Measurements from ENCODE around the gene HS3ST4. TPM values are rescaled to one million over a fixed set of nuclear protein-coding genes. Genes with fewer than 3 reads are reported as not detected.

Gene HS3ST4
- polyA plus RNA-seq, 1 donor (not counting 4 experiments of a cell fraction or from before 2014, with no cell fraction given), result not detected

GRCh38 chr16:25988882-25989281 lies 297.1 kb downstream of the HS3ST4 start:
- Histone ChIP-seq H3K4me2 (ENCODE audit: control insufficient read depth, extremely low read depth, insufficient read depth, low read depth, low read length) (no peak overlapping the region), H3K9ac (ENCODE audit: control insufficient read depth, extremely low read depth, insufficient read depth, low read length) (no peak overlapping the region), H4K20me1 (ENCODE audit: control insufficient read depth, extremely low read depth, insufficient read depth, low read length) (no peaks in the 10 kb centered on the region), H3K9me1 (ENCODE audit: control insufficient read depth, extremely low read depth, insufficient read depth, low read length) (no peaks in the 10 kb centered on the region), H3K36me3 (ENCODE audit: control insufficient read depth in 2 of 2, extremely low read depth in 1 of 2, insufficient read depth in 2 of 2, low read length in 2 of 2) (no peaks in the 10 kb centered on the region), H3K9me3 (ENCODE audit: control insufficient read depth, low read depth, low read length) (no peaks in the 10 kb centered on the region), H3K4me1 (ENCODE audit: control insufficient read depth, extremely low read depth, insufficient read depth, low read length) (no peaks in the 10 kb centered on the region), H3K79me2 (ENCODE audit: control insufficient read depth, insufficient read depth, low read length) (no peaks in the 10 kb centered on the region), H3K4me3 (ENCODE audit: control insufficient read depth in 2 of 3, extremely low read depth in 1 of 3, insufficient read depth in 2 of 3, low read depth in 1 of 3, low read length in 3 of 3) (no peak overlapping the region), H3K27ac (ENCODE audit: control insufficient read depth, insufficient read depth, low read length) (no peak overlapping the region), H2AFZ (ENCODE audit: control insufficient read depth, low read length) (no peak overlapping the region), H3K27me3 (ENCODE audit: control insufficient read depth, extremely low read depth, insufficient read depth, low read length) (no peaks in the 10 kb centered on the region)
- TF ChIP-seq CTCF (optimal IDR thresholded peaks at IDR 0.05 in 1 of 3, IDR thresholded peaks at IDR 0.05 in 1 of 3, conservative IDR thresholded peaks at IDR 0.05 in 1 of 3; ENCODE audit: extremely low read depth in 1 of 3, insufficient read depth in 2 of 3, low read length in 3 of 3), result no peak
- TF ChIP-seq EZH2 (IDR thresholded peaks at IDR 0.05; ENCODE audit: low read length), result no peak
- no peak for FAIRE-seq
- dilution Hi-C loops (cut with MboI; ENCODE audit: extremely low pct_ligation_motif_present, low sequenced_read_pairs), result no loop called here
- no peak for DNase-seq (ENCODE audit: low read depth, low spot score)

GRCh38 chr16:25996052-25996451 lies 304.3 kb downstream of the HS3ST4 start:
- FAIRE-seq (no peak), DNase-seq (ENCODE audit: low read depth, low spot score) (no peak)
- dilution Hi-C loops (cut with MboI; ENCODE audit: extremely low pct_ligation_motif_present, low sequenced_read_pairs), result no loop called here

More at GRCh38 chr16:25996052-25996451, 304.3 kb downstream of the HS3ST4 start:
- Histone ChIP-seq H3K9me3 (ENCODE audit: control insufficient read depth, low read depth, low read length) (peaks cover 4% of the 10 kb centered on the region), H3K4me1 (ENCODE audit: control insufficient read depth, extremely low read depth, insufficient read depth, low read length) (no peaks in the 10 kb centered on the region), H3K4me2 (ENCODE audit: control insufficient read depth, extremely low read depth, insufficient read depth, low read depth, low read length) (no peak overlapping the region), H3K9ac (ENCODE audit: control insufficient read depth, extremely low read depth, insufficient read depth, low read length) (no peak overlapping the region), H3K27me3 (ENCODE audit: control insufficient read depth, extremely low read depth, insufficient read depth, low read length) (no peaks in the 10 kb centered on the region), H3K79me2 (ENCODE audit: control insufficient read depth, insufficient read depth, low read length) (no peaks in the 10 kb centered on the region), H3K27ac (ENCODE audit: control insufficient read depth, insufficient read depth, low read length) (no peak overlapping the region), H3K4me3 (ENCODE audit: control insufficient read depth in 2 of 3, extremely low read depth in 1 of 3, insufficient read depth in 2 of 3, low read depth in 1 of 3, low read length in 3 of 3) (no peak overlapping the region), H2AFZ (ENCODE audit: control insufficient read depth, low read length) (no peak overlapping the region), H3K36me3 (ENCODE audit: control insufficient read depth in 2 of 2, extremely low read depth in 1 of 2, insufficient read depth in 2 of 2, low read length in 2 of 2) (no peaks in the 10 kb centered on the region), H3K9me1 (ENCODE audit: control insufficient read depth, extremely low read depth, insufficient read depth, low read length) (no peaks in the 10 kb centered on the region), H4K20me1 (ENCODE audit: control insufficient read depth, extremely low read depth, insufficient read depth, low read length) (no peaks in the 10 kb centered on the region)
- no peak for TF ChIP-seq CTCF (optimal IDR thresholded peaks at IDR 0.05 in 1 of 3, IDR thresholded peaks at IDR 0.05 in 1 of 3, conservative IDR thresholded peaks at IDR 0.05 in 1 of 3; ENCODE audit: extremely low read depth in 1 of 3, insufficient read depth in 2 of 3, low read length in 3 of 3)
- no peak for TF ChIP-seq EZH2 (IDR thresholded peaks at IDR 0.05; ENCODE audit: low read length)
